Sigmoid colon (tissue), 7 donors: ENCODE measurements around the gene COL28A1. TPM values are rescaled to one million over a fixed set of nuclear protein-coding genes. Genes with fewer than 3 reads are reported as not detected.
A peak's percentile ranks its signal among the peaks of the same experiment; 100 is the strongest.

Experiments
- DNase-seq: peaks from one replicate; pipeline ENCODE4 v3.0.0-alpha.2; 2019
- H3K27ac ChIP-seq, 4 donors: fragments of 200-600 bp; sonication (generic); one replicate each; pipeline ENCODE4 v1.5.1; 2016 to 2019; ENCODE audit warnings: mild to moderate bottlenecking in 1 of 4
- H3K27me3 ChIP-seq, 3 donors: fragments of 200-600 bp; sonication (generic); one replicate each; pipeline ENCODE4 v1.5.1; 2019; ENCODE audit warnings: mild to moderate bottlenecking in 1 of 3
- H3K36me3 ChIP-seq, 4 donors: fragments of 200-600 bp; sonication (generic); one replicate each; pipeline ENCODE4 v1.5.1; 2016 to 2019
- H3K4me1 ChIP-seq, 4 donors: fragments of 200-600 bp; sonication (generic); one replicate each; pipeline ENCODE4 v1.5.1; 2017 to 2019
- H3K4me3 ChIP-seq, 4 donors: fragments of 200-600 bp; sonication (generic); one replicate each; pipeline ENCODE4 v1.5.1; 2017 to 2019; ENCODE audit warnings: mild to moderate bottlenecking in 2 of 4, moderate library complexity in 1 of 4
- H3K9me3 ChIP-seq, 4 donors: fragments of 200-600 bp in 3 of 4; sonication (generic) in 3 of 4; one replicate each; pipeline versions ENCODE4 v1.5.1 to v1.6.1; 2013 to 2019
- EP300 ChIP-seq, 4 donors: sonication (generic); formaldehyde crosslinking; IDR thresholded peaks; one replicate each; pipeline ENCODE4 v1.6.1; 2017; ENCODE audit warnings: antibody characterized with exemption in 4 of 4
- POLR2A ChIP-seq, 2 donors: fragments of 450-650 bp; IDR thresholded peaks; one replicate each; pipeline ENCODE4 v1.6.1; 2016; ENCODE audit warnings: antibody characterized with exemption in 2 of 2, mild to moderate bottlenecking in 2 of 2, moderate library complexity in 2 of 2
- POLR2AphosphoS5 ChIP-seq, 4 donors: sonication (generic); formaldehyde crosslinking; IDR thresholded peaks; one replicate each; pipeline ENCODE4 v1.6.1; 2017; ENCODE audit warnings: antibody characterized with exemption in 4 of 4
- WGBS, 2 donors: extraction: QIAGEN DNeasy Blood & Tissue Kit; methylation state at CpG; one replicate each; pipeline ENCODE4 v1.1.7; 2013; 5-methylcytosine and 5-hydroxymethylcytosine counted together
- intact Hi-C: fragments of 100-400 bp; cut with DNase I; formaldehyde crosslinking; loops from one replicate; pipeline ENCODE4 v1.15.1; 2023
- polyA plus RNA-seq, 3 donors: library from polyadenylated mRNA; stranded (reverse); fragments of 200-250 nt; gene quantifications; one replicate each; pipeline ENCODE4 v1.2.3, GENCODE V29; 2013
- total RNA-seq, 4 donors: library from RNA; depleted of rRNA; stranded (reverse); fragments of >200 nt; gene quantifications; one replicate each; pipeline ENCODE4 v1.1.0, GENCODE V29; 2016
- TF ChIP-seq, protein P1 (sequence below), 4 experiments: fragments of 450-650 bp in 3 of 4; fragments of 200-600 bp in 1 of 4; IDR thresholded peaks; one replicate each; pipeline ENCODE4 v1.5.1; 2016 to 2019; ENCODE audit warnings: antibody characterized with exemption in 4 of 4, mild to moderate bottlenecking in 3 of 4, moderate library complexity in 2 of 4
- donor health status: healthy with polysubstance abuse.
- donor health status: Bipolar disorder and iron deficiency.
- donor health status: healthy.

The COL28A1 gene
- total and polyA plus RNA-seq, 7 donors = 0.60 to 25.5 (median 9.9) TPM

DNA sequence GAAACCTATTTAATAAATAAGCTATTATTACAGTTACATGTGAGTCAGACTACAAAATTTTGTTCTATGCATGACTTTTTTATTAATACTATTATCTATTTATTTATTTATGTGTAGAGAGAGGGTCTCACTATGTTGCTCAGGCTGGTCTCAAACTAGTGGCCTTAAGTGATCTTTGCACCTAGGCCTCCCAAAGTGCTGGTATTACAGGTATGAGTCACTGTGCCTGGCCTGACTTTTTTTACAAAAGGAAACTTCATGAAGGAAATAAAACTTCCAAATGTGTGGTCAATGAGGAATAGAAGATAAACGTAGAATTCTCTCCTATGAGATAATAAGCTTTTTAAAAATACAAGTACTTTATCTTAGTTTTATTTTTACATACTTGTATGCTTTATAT, 19.0 kb downstream of the COL28A1 start:
- no peaks in the 10 kb centered on the region for H3K27me3 ChIP-seq
- H3K27ac ChIP-seq = no peak overlapping the region
- 12 to 66% methylated on average over 1 of the region's 1 CpG for WGBS, 2 donors
- intact Hi-C loops = no loop called here
- no peaks in the 10 kb centered on the region for H3K9me3 ChIP-seq
- no peaks in the 10 kb centered on the region for H3K4me1 ChIP-seq
- no peak for TF ChIP-seq POLR2AphosphoS5 (IDR thresholded peaks at IDR 0.05)
- TF ChIP-seq, protein P1, sequence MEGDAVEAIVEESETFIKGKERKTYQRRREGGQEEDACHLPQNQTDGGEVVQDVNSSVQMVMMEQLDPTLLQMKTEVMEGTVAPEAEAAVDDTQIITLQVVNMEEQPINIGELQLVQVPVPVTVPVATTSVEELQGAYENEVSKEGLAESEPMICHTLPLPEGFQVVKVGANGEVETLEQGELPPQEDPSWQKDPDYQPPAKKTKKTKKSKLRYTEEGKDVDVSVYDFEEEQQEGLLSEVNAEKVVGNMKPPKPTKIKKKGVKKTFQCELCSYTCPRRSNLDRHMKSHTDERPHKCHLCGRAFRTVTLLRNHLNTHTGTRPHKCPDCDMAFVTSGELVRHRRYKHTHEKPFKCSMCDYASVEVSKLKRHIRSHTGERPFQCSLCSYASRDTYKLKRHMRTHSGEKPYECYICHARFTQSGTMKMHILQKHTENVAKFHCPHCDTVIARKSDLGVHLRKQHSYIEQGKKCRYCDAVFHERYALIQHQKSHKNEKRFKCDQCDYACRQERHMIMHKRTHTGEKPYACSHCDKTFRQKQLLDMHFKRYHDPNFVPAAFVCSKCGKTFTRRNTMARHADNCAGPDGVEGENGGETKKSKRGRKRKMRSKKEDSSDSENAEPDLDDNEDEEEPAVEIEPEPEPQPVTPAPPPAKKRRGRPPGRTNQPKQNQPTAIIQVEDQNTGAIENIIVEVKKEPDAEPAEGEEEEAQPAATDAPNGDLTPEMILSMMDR (IDR thresholded peaks at IDR 0.05) = no peak
- TF ChIP-seq EP300 (IDR thresholded peaks at IDR 0.05) = no peak
- no peak for TF ChIP-seq POLR2A (IDR thresholded peaks at IDR 0.05)
- H3K4me3 ChIP-seq = no peak overlapping the region
- no peak for DNase-seq
- no peaks in the 10 kb centered on the region for H3K36me3 ChIP-seq

DNA sequence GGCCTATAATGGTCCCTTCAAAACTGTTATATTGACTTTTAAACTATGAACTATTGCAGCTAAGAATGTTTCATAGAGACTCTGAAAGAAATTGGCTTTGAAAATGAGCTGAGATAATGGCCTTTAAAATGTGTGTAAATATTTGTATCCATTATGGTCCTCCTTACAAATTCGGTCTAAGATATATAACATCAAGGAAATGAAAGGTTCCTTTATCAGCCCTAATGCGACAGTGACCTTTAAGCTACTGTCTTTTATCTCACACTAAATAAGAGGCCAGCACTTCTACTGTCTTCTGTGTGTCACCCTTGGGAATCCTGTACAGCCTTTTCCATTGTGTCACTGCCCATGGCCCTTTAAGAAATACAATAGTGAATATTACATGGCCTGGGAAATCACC, 19.5 kb downstream of the COL28A1 start:
- no peak for TF ChIP-seq EP300 (IDR thresholded peaks at IDR 0.05)
- TF ChIP-seq, protein P1 (IDR thresholded peaks at IDR 0.05) = no peak
- TF ChIP-seq POLR2A (IDR thresholded peaks at IDR 0.05) = no peak
- no peak for TF ChIP-seq POLR2AphosphoS5 (IDR thresholded peaks at IDR 0.05)
- Histone ChIP-seq H3K27ac (no peak overlapping the region), H3K4me3 (no peak overlapping the region), H3K36me3 (no peaks in the 10 kb centered on the region), H3K4me1 (no peaks in the 10 kb centered on the region), H3K9me3 (no peaks in the 10 kb centered on the region), H3K27me3 (no peaks in the 10 kb centered on the region)
- WGBS, 2 donors = 19 to 67% methylated on average over 2 of the region's 2 CpGs
- intact Hi-C loops = no loop called here
- DNase-seq = no peak

DNA sequence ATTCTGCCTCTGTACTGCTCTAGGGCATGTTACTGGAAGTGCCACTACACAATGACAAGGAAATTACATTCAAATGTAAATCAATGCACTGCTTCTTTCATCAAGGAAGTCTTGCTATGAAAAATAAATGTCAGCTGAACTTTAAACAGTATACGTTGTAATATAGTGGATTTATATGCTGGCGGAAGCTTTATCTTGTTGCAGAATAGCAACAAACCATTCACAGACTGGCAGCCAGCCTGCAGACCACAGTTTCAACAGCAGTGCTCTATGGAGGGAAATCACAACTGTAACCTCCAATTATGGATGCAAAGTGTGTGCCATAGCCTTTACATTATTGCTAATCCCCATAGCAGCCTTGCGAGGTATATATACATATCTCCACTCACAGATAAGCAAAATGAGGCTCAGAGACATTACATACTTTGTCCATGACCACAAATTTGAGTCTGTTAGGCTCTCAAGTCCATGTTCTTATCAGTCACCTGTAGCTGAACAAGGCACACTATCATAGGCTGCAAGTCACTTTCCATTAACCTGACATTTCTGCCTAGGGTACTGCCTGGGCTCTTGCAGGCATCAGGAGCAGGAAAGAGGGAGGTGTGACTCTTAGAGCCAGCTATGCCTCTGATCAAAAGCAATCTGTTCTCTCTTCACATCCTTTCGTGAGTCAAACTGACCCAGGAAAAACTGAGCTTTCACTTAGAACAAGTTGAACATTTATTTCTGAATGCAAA, 22.6 kb downstream of the COL28A1 start:
- 10 to 59% methylated on average over 4 of the region's 4 CpGs for whole genome bisulfite sequencing, 2 donors
- H3K36me3 ChIP-seq = no peaks in the 10 kb centered on the region
- intact Hi-C loops = no loop called here
- no peak overlapping the region for H3K4me3 ChIP-seq
- H3K9me3 ChIP-seq = no peaks in the 10 kb centered on the region
- no peak for DNase-seq
- no peak for TF ChIP-seq EP300 (IDR thresholded peaks at IDR 0.05)
- TF ChIP-seq POLR2A (IDR thresholded peaks at IDR 0.05) = no peak
- TF ChIP-seq POLR2AphosphoS5 (IDR thresholded peaks at IDR 0.05) = no peak
- TF ChIP-seq, protein P1 (IDR thresholded peaks at IDR 0.05) = no peak
- no peaks in the 10 kb centered on the region for H3K27me3 ChIP-seq
- peak overlapping the region in 1 of 4 donors; percentile 12 for H3K27ac ChIP-seq
- no peaks in the 10 kb centered on the region for H3K4me1 ChIP-seq

DNA sequence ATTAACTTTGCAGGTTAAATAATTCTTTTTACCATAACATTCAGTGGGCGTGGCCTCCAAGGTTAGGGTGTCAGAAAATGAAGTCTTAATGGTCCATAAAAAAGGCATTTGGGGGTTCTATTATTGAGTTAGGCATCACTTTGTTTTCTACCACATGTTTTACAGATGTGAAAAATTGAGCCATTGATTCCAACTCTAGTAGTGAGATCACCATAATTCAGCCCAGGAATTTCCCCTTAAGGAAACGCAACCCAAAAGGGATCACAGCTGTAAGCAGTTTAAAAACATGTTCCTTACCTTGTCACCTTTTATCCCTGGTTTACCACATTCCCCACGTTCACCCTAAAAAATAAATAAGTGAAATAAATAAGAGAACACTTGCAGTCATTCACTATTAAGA, 24.9 kb downstream of the COL28A1 start:
- intact Hi-C loops = no loop called here
- no peaks in the 10 kb centered on the region for H3K36me3 ChIP-seq
- DNase-seq = no peak
- TF ChIP-seq EP300 (IDR thresholded peaks at IDR 0.05) (no peak), POLR2AphosphoS5 (IDR thresholded peaks at IDR 0.05) (no peak), POLR2A (IDR thresholded peaks at IDR 0.05) (no peak)
- TF ChIP-seq, protein P1 (IDR thresholded peaks at IDR 0.05) = no peak
- no peak overlapping the region for H3K4me3 ChIP-seq
- 83 to 87% methylated on average over 3 of the region's 3 CpGs for WGBS, 2 donors
- H3K4me1 ChIP-seq = no peaks in the 10 kb centered on the region
- no peak overlapping the region for H3K27ac ChIP-seq
- H3K27me3 ChIP-seq = no peaks in the 10 kb centered on the region
- H3K9me3 ChIP-seq = no peaks in the 10 kb centered on the region

DNA sequence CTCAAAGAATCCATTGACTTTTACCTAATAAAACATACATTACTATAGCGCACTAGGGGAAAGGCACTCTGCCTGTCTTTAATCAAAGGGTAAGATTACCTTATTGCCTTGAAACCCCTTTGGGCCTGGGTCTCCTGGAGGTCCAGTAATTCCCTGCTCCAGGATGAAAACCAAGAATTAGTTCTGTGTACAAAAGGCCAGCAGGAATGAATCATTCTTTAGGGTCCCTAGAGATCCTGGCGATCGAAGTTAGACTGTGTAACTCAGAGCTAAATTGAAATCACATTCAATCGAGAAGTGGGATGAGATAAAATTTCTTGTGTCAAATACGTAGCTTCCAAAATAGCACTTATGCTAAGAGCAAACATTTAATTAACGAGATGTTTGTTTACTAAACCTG, 29.8 kb downstream of the COL28A1 start:
- 83 to 90% methylated on average over 6 of the region's 6 CpGs for WGBS, 2 donors
- Histone ChIP-seq H3K27me3 (no peaks in the 10 kb centered on the region), H3K9me3 (no peaks in the 10 kb centered on the region), H3K36me3 (no peaks in the 10 kb centered on the region), H3K27ac (no peak overlapping the region), H3K4me1 (no peaks in the 10 kb centered on the region), H3K4me3 (no peak overlapping the region)
- no peak for DNase-seq
- intact Hi-C loops = no loop called here
- TF ChIP-seq POLR2A (IDR thresholded peaks at IDR 0.05) (no peak), EP300 (IDR thresholded peaks at IDR 0.05) (no peak), POLR2AphosphoS5 (IDR thresholded peaks at IDR 0.05) (no peak)
- TF ChIP-seq, protein P1 (IDR thresholded peaks at IDR 0.05) = no peak
